HCT116 (cell line): ENCODE data around the gene NOC4L. TPM values are rescaled to one million over a fixed set of nuclear protein-coding genes. Genes with fewer than 3 reads are reported as not detected.

Source experiments
- ATAC-seq: fragments of 200-7000 bp; cut with Tn5 transposase; 2 replicates; pipeline ENCODE4 v1.9.1; 2020; ENCODE audit warnings: mild to moderate bottlenecking, moderate library complexity
- BruUV-seq: library from RNA; stranded (reverse); fragments of 400-500 nt; replicated peaks from 2 replicates; lab custom pipeline; 2021; lab: Mats Ljungman, UMichigan
- CTCF ChIA-PET: fragments of 300-600 bp; sonication (Branson Sonifier 250); formaldehyde crosslinking; loops from one replicate; lab custom pipeline; 2021; ENCODE audit warnings: antibody characterized with exemption; lab: Charles Lee
- POLR2A ChIA-PET: fragments of 300-600, 350-600 bp; sonication (Branson Sonifier 250); formaldehyde crosslinking; loops from one replicate; lab custom pipeline; 2021; ENCODE audit warnings: antibody characterized with exemption; lab: Charles Lee
- RAD21 ChIA-PET, 2 experiments: fragments of 300-600 bp; sonication (Branson Sonifier 250); formaldehyde crosslinking; loops; one replicate each; lab custom pipeline; 2023; ENCODE audit warnings: low total read pairs in 2 of 2; ENCODE audit not compliant: uncharacterized antibody in 2 of 2, unreplicated experiment in 2 of 2, low non-redundant PET in 1 of 2; lab: Charles Lee
- DNase-seq: peaks from one replicate; pipeline ENCODE4 v3.0.0-alpha.2; 2010; ENCODE audit warnings: low read depth, low spot score
- H2AFZ ChIP-seq: fragments of 200-600 bp; shearing (Covaris generic), sonication (generic); 2 replicates; pipeline ENCODE4 v1.6.1; 2017; ENCODE audit warnings: low read depth, mixed run types, mixed read lengths, antibody characterized with exemption, low read length; ENCODE audit not compliant: poor library complexity, severe bottlenecking
- H3K27ac ChIP-seq: 2 replicates; pipeline ENCODE4 v1.5.1; 2012; ENCODE audit warnings: low read depth, low read length
- H3K27me3 ChIP-seq: fragments of 200-600 bp; sonication (generic); 2 replicates; pipeline ENCODE4 v1.6.1; 2016; ENCODE audit warnings: mixed run types, low read length, mixed read lengths; ENCODE audit not compliant: insufficient read depth
- H3K36me3 ChIP-seq, 2 experiments: fragments of 200-500 bp in 1 of 2; fragments of 200-600 bp in 1 of 2; sonication (Bioruptor generic) in 1 of 2; sonication (generic) in 1 of 2; 2 replicates each; pipeline versions ENCODE4 v1.5.1 to v1.6.1; 2014 to 2016; ENCODE audit warnings: low read length in 2 of 2, inconsistent platforms in 1 of 2, mixed read lengths in 1 of 2, mixed run types in 1 of 2; ENCODE audit not compliant: insufficient read depth in 2 of 2, control insufficient read depth in 1 of 2
- H3K4me1 ChIP-seq, 2 experiments: fragments of 200-600 bp in 1 of 2; sonication (generic) in 1 of 2; 2 replicates each; pipeline versions ENCODE4 v1.5.1 to v1.6.1; 2012 to 2017; ENCODE audit warnings: low read length in 2 of 2, inconsistent platforms in 1 of 2, mild to moderate bottlenecking in 1 of 2, mixed read lengths in 1 of 2, mixed run types in 1 of 2, moderate library complexity in 1 of 2; ENCODE audit not compliant: insufficient read depth in 2 of 2, control insufficient read depth in 1 of 2
- H3K4me2 ChIP-seq: fragments of 200-600 bp; sonication (generic); 2 replicates; pipeline ENCODE4 v1.6.1; 2017; ENCODE audit warnings: mixed run types, low read length, mixed read lengths
- H3K4me3 ChIP-seq, 2 experiments: fragments of 200-600 bp in 1 of 2; sonication (generic) in 1 of 2; replicated peaks in 1 of 2; 2 replicates each; pipeline ENCODE4 v1.5.1; 2011 to 2016; ENCODE audit warnings: low read length in 2 of 2, control low read depth in 1 of 2, low read depth in 1 of 2, mild to moderate bottlenecking in 1 of 2, mixed read lengths in 1 of 2, mixed run types in 1 of 2
- H3K79me2 ChIP-seq: fragments of 200-600 bp; sonication (generic); 2 replicates; pipeline ENCODE4 v1.6.1; 2017; ENCODE audit warnings: mild to moderate bottlenecking, mixed run types, low read length, moderate library complexity, mixed read lengths; ENCODE audit not compliant: insufficient read depth
- H3K9ac ChIP-seq: fragments of 200-600 bp; sonication (generic); 2 replicates; pipeline ENCODE4 v1.6.1; 2016; ENCODE audit warnings: low read length, mixed read lengths
- H3K9me2 ChIP-seq: fragments of 200-600 bp; sonication (generic), shearing (Covaris generic); 2 replicates; pipeline ENCODE4 v1.6.1; 2017; ENCODE audit warnings: mixed run types, mild to moderate bottlenecking, moderate library complexity; ENCODE audit not compliant: insufficient read depth
- H3K9me3 ChIP-seq, 2 experiments: fragments of 200-500 bp in 1 of 2; fragments of 200-600 bp in 1 of 2; sonication (Bioruptor generic) in 1 of 2; sonication (generic) in 1 of 2; 2 replicates each; pipeline ENCODE4 v1.6.1; 2014 to 2017; ENCODE audit warnings: low read length in 2 of 2, mixed read lengths in 2 of 2, inconsistent platforms in 1 of 2, low read depth in 1 of 2, mild to moderate bottlenecking in 1 of 2, mixed run types in 1 of 2, moderate library complexity in 1 of 2; ENCODE audit not compliant: control insufficient read depth in 1 of 2, insufficient read depth in 1 of 2
- H4K20me1 ChIP-seq: fragments of 200-600 bp; sonication (generic), shearing (Covaris generic); 2 replicates; pipeline ENCODE4 v1.6.1; 2017; ENCODE audit warnings: mixed run types, mild to moderate bottlenecking, moderate library complexity; ENCODE audit not compliant: insufficient read depth
- EZH2phosphoT487 ChIP-seq: fragments of 200-600 bp; IDR thresholded peaks from 2 replicates; pipeline ENCODE4 v1.6.1; 2018; ENCODE audit warnings: antibody characterized with exemption, borderline replicate concordance
- POLR2A ChIP-seq: IDR thresholded peaks from 2 replicates; pipeline ENCODE4 v1.7.0; 2011; ENCODE audit warnings: borderline replicate concordance; ENCODE audit not compliant: insufficient read depth, insufficient read length; ENCODE audit errors: extremely low read depth
- TCF7L2 ChIP-seq: IDR thresholded peaks from 2 replicates; pipeline ENCODE4 v1.7.0; 2011; ENCODE audit warnings: borderline replicate concordance, inconsistent platforms; ENCODE audit not compliant: insufficient read depth, insufficient read length; ENCODE audit errors: extremely low read depth
- ZFX ChIP-seq: fragments of 450-650 bp; IDR thresholded peaks from 2 replicates; pipeline ENCODE4 v1.6.1; 2017
- intact Hi-C: fragments of 100-400 bp; cut with micrococcal nuclease; formaldehyde crosslinking; loops from 2 replicates; pipeline ENCODE4 v1.10.0; 2022
- total RNA-seq: library from RNA; stranded (reverse); gene quantifications from one replicate; pipeline ENCODE4 v1.2.1, GENCODE V29; 2021; ENCODE audit not compliant: unreplicated experiment
- TF ChIP-seq, protein P1 (sequence below): IDR thresholded peaks from 2 replicates; pipeline ENCODE4 v1.6.1; 2012; ENCODE audit warnings: low read depth
- TF ChIP-seq, protein P2 (sequence below), 3 experiments: fragments of 200-600 bp in 1 of 3; sonication (generic) in 1 of 3; IDR thresholded peaks in 2 of 3; conservative IDR thresholded peaks in 1 of 3; 2 replicates each; pipeline ENCODE4 v1.5.1; 2012 to 2017; ENCODE audit warnings: low read depth in 2 of 3, low read length in 2 of 3, antibody characterized with exemption in 1 of 3, borderline replicate concordance in 1 of 3, control low read depth in 1 of 3, mild to moderate bottlenecking in 1 of 3, mixed read lengths in 1 of 3, mixed run types in 1 of 3, moderate library complexity in 1 of 3; ENCODE audit not compliant: insufficient read depth in 1 of 3

Gene NOC4L
- total RNA-seq, 1 experiment from 2014 or later: 47.6 TPM

DNA sequence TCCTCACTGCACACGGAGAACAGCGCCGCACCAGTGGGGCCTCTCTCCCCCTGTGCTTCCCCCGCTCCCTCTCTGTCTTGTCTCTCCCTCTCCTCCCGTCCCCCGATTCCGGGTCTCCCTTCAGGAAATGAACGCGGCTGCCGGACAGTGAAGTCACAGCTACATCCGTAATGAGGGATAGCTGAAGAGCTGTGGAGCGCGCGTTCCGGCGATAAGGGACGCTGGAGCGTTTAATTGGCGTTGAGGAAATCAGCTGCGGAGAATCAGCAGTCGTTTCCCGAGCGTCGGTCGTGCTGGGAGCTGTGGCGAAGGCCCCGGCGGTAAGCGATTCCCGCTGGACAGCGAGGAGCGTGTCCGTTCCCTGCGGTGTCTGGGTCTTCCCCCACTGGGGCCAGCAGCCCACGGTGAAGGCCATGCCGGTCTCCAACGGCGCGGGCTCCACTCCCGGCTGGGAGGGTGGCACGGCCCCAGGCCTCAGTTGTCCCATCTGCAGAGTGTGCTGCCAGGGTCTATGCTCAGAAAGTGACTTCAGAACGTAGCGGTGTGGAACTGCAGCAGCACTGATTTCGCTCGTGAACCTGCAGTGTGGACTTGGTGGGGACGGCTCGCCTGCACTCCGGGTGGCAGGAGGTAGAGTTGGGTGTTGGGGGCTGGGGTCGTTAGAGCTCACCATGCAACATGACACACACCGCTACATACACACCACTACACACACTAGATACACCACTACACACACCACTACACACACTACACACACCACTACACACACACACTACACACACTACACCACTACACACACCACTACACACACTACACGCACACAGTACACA is 10.9 kb downstream of the NOC4L start:
- ChIA-PET CTCF (interaction anchor here (1.0 kb wide), 1 partner anchor 259 kb away, joined by 4 read pairs; no protein-coding TSS in a partner anchor), RAD21 (no interaction called here), POLR2A (no interaction called here)
- Histone ChIP-seq H3K4me3 (no peak overlapping the region), H3K36me3 (peaks cover 0 to 26% of the 10 kb centered on the region in 2 experiments; a peak in 2 of 4 replicates), H3K4me2 (no peak overlapping the region), H3K9ac (no peak overlapping the region), H3K4me1 (peaks cover 0 to 7% of the 10 kb centered on the region in 2 experiments; a peak in 1 of 4 replicates), H4K20me1 (no peaks in the 10 kb centered on the region), H3K27me3 (no peaks in the 10 kb centered on the region), H2AFZ (no peak overlapping the region), H3K79me2 (no peaks in the 10 kb centered on the region), H3K9me3 (peaks cover 0 to 16% of the 10 kb centered on the region in 2 experiments; a peak in 1 of 4 replicates), H3K27ac (no peak overlapping the region), H3K9me2 (no peaks in the 10 kb centered on the region)
- ATAC-seq (no peak), DNase-seq (no peak)
- no TSS peak for BruUV-seq
- no peak for TF ChIP-seq POLR2A
- TF ChIP-seq ZFX: no peak
- TF ChIP-seq TCF7L2: no peak
- TF ChIP-seq, protein P1, sequence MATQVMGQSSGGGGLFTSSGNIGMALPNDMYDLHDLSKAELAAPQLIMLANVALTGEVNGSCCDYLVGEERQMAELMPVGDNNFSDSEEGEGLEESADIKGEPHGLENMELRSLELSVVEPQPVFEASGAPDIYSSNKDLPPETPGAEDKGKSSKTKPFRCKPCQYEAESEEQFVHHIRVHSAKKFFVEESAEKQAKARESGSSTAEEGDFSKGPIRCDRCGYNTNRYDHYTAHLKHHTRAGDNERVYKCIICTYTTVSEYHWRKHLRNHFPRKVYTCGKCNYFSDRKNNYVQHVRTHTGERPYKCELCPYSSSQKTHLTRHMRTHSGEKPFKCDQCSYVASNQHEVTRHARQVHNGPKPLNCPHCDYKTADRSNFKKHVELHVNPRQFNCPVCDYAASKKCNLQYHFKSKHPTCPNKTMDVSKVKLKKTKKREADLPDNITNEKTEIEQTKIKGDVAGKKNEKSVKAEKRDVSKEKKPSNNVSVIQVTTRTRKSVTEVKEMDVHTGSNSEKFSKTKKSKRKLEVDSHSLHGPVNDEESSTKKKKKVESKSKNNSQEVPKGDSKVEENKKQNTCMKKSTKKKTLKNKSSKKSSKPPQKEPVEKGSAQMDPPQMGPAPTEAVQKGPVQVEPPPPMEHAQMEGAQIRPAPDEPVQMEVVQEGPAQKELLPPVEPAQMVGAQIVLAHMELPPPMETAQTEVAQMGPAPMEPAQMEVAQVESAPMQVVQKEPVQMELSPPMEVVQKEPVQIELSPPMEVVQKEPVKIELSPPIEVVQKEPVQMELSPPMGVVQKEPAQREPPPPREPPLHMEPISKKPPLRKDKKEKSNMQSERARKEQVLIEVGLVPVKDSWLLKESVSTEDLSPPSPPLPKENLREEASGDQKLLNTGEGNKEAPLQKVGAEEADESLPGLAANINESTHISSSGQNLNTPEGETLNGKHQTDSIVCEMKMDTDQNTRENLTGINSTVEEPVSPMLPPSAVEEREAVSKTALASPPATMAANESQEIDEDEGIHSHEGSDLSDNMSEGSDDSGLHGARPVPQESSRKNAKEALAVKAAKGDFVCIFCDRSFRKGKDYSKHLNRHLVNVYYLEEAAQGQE: no peak
- TF ChIP-seq EZH2phosphoT487: no peak
- TF ChIP-seq, protein P2, sequence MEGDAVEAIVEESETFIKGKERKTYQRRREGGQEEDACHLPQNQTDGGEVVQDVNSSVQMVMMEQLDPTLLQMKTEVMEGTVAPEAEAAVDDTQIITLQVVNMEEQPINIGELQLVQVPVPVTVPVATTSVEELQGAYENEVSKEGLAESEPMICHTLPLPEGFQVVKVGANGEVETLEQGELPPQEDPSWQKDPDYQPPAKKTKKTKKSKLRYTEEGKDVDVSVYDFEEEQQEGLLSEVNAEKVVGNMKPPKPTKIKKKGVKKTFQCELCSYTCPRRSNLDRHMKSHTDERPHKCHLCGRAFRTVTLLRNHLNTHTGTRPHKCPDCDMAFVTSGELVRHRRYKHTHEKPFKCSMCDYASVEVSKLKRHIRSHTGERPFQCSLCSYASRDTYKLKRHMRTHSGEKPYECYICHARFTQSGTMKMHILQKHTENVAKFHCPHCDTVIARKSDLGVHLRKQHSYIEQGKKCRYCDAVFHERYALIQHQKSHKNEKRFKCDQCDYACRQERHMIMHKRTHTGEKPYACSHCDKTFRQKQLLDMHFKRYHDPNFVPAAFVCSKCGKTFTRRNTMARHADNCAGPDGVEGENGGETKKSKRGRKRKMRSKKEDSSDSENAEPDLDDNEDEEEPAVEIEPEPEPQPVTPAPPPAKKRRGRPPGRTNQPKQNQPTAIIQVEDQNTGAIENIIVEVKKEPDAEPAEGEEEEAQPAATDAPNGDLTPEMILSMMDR (IDR thresholded peaks at IDR 0.05 in 2 of 3, conservative IDR thresholded peaks at IDR 0.05 in 1 of 3; ENCODE audit: borderline replicate concordance in 1 of 3, insufficient read depth in 1 of 3, low read depth in 2 of 3, low read length in 2 of 3): no peak
- intact Hi-C loops: loop anchor here (1.0 to 5.0 kb wide), 4 partner anchors 64 to 462 kb away; partner anchors contain the start of gene P2RX2
